Skeletal muscle tissue (tissue), 4 donors: ENCODE data around the gene GPR132. TPM values are rescaled to one million over a fixed set of nuclear protein-coding genes. Genes with fewer than 3 reads are reported as not detected.
A peak's percentile ranks its signal among the peaks of the same experiment; 100 is the strongest.

ENCODE experiments used
- H3K27ac ChIP-seq: one replicate; pipeline ENCODE4 v1.7.0; 2013; ENCODE audit warnings: mild to moderate bottlenecking, low read depth, low read length, inconsistent platforms
- H3K27me3 ChIP-seq, 3 donors: one replicate each; pipeline ENCODE4 v1.7.0; 2013; ENCODE audit warnings: low read length in 3 of 3; ENCODE audit not compliant: control insufficient read depth in 3 of 3, insufficient read depth in 3 of 3
- H3K36me3 ChIP-seq, 3 donors: one replicate each; pipeline ENCODE4 v1.7.0; 2013; ENCODE audit warnings: low read length in 3 of 3; ENCODE audit not compliant: control insufficient read depth in 3 of 3, insufficient read depth in 3 of 3
- H3K4me1 ChIP-seq, 3 donors: one replicate each; pipeline ENCODE4 v1.7.0; 2013; ENCODE audit warnings: low read length in 3 of 3, mild to moderate bottlenecking in 3 of 3; ENCODE audit not compliant: control insufficient read depth in 3 of 3, insufficient read depth in 3 of 3
- H3K4me3 ChIP-seq, 3 donors: one replicate each; pipeline ENCODE4 v1.7.0; 2013; ENCODE audit warnings: low read length in 3 of 3
- H3K9ac ChIP-seq, 3 donors: one replicate each; pipeline ENCODE4 v1.7.0; 2013; ENCODE audit warnings: low read length in 3 of 3, mild to moderate bottlenecking in 3 of 3, moderate library complexity in 2 of 3, low read depth in 1 of 3
- H3K9me3 ChIP-seq, 3 donors: one replicate each; pipeline ENCODE4 v1.7.0; 2013; ENCODE audit warnings: low read length in 3 of 3; ENCODE audit not compliant: control insufficient read depth in 3 of 3
- total RNA-seq: library from RNA; depleted of rRNA; stranded (reverse); fragments of >200 nt; gene quantifications from one replicate; pipeline ENCODE4 v1.2.3, GENCODE V29; 2014
- donor health status: Osteomylitis.

The GPR132 gene
- total RNA-seq, 1 donor from 2014 or later, result 1.6 TPM

DNA sequence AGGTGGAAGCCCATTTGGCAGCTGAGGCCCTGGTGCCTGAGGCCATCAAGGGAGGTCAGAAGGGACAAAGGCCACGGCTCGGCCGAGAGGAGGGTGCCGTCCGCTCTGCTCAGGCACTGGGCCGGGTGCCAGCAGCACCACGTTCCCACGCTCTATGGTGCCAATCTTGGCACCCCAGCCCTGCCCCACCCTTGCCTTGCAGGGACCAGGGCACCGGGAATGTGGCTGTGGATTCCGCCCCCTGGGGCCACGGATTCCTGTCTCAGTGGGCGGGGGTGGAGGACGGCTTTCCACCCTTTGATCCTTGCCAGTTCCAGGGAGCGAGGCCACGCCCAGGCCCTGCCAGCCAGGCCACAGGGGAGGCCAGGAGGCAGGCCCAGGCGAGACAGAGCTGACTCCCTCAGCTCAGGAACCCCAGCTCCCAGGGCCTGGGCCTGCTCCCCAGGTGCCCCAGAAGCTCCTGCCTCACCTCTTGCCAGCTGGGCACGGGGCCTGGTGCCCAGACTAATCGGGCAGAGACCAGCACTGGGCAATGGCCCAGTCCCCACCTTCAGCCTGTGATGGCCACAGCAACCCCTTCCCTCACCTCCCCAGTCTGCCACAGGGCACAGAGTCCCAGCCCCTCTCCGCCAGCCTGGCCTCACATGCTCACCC, 26.4 kb upstream of the GPR132 start:
- H3K27me3 ChIP-seq, result peaks cover 22 to 37% (median 22%) of the 10 kb centered on the region in 3 donors
- no peaks in the 10 kb centered on the region for H3K9me3 ChIP-seq
- no peak overlapping the region for H3K4me3 ChIP-seq
- H3K36me3 ChIP-seq, result no peaks in the 10 kb centered on the region
- H3K4me1 ChIP-seq, result peaks cover 25 to 47% (median 43%) of the 10 kb centered on the region in 3 donors
- peak overlapping the region in 1 of 3 donors; percentile 50 for H3K9ac ChIP-seq
- H3K27ac ChIP-seq, result no peak overlapping the region

DNA sequence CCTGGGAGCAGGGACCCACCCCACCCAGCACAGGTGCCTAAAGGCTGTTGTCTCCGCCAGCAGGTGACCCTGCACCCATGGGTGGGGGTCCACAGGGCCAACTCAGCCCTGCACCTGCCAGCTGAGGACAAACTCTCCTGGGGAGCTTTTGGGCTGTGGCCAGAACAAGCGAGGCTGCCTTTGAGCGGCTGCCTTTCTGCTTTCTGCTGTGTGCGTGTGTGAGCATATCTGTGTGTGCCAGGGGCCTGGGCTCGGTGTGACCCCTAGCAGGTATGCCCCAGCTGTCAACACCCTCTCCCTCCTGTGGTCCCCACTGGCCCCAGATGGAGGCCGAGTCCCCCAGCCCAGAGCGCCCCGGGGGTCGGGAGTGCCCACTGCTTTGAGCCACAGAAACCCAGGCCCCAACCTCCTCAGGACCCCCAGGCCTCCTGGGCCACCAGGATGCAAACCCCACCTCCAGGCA, 25.9 kb upstream of the GPR132 start:
- Histone ChIP-seq H3K27me3 (peaks cover 22 to 39% (median 25%) of the 10 kb centered on the region in 3 donors), H3K27ac (no peak overlapping the region), H3K36me3 (no peaks in the 10 kb centered on the region), H3K4me3 (no peak overlapping the region), H3K4me1 (peaks cover 25 to 47% (median 46%) of the 10 kb centered on the region in 3 donors), H3K9ac (no peak overlapping the region), H3K9me3 (no peaks in the 10 kb centered on the region)

DNA sequence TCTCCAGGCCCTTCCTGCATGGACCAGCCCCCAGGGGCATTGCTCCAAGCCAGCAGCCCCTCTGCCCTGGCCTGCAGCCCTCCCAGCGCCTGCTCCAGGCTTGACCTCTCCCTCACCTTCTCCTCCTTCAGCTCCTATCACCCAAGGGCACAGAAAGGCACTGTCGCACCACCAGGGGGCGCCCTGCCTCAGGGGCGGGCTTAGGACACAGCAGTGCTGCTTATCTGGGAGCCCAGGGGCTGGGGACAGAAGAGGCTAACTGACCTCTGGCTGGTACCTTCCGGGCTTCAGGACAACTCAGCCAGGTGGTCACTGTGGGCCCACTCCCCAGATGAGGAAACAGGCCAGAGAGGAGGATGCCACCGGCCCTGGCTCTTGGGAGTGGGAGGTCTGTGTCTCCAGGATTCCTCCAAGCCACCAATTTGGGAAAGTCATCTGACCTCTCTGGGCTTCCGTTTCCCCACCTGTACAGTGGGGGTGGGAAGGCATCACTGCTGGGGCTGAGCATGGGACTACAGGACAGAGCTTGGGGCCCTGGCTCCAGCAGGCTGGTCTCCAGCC, 25.3 kb upstream of the GPR132 start:
- H3K4me1 ChIP-seq, result peaks cover 25 to 47% (median 46%) of the 10 kb centered on the region in 3 donors
- H3K27ac ChIP-seq, result no peak overlapping the region
- no peaks in the 10 kb centered on the region for H3K36me3 ChIP-seq
- H3K27me3 ChIP-seq, result peaks cover 25 to 43% (median 25%) of the 10 kb centered on the region in 3 donors
- no peaks in the 10 kb centered on the region for H3K9me3 ChIP-seq
- H3K9ac ChIP-seq, result no peak overlapping the region
- H3K4me3 ChIP-seq, result no peak overlapping the region

GRCh38 chr14:105089746-105090492, 24.7 kb upstream of the GPR132 start:
- H3K4me3 ChIP-seq, result no peak overlapping the region
- no peaks in the 10 kb centered on the region for H3K9me3 ChIP-seq
- peaks cover 25 to 47% (median 46%) of the 10 kb centered on the region in 3 donors for H3K4me1 ChIP-seq
- no peak overlapping the region for H3K27ac ChIP-seq
- no peaks in the 10 kb centered on the region for H3K36me3 ChIP-seq
- H3K27me3 ChIP-seq, result peaks cover 28 to 50% (median 30%) of the 10 kb centered on the region in 3 donors
- no peak overlapping the region for H3K9ac ChIP-seq

GRCh38 chr14:105088812-105089745, 23.8 kb upstream of the GPR132 start:
- Histone ChIP-seq H3K36me3 (no peaks in the 10 kb centered on the region), H3K27me3 (peaks cover 26 to 52% (median 29%) of the 10 kb centered on the region in 3 donors), H3K9me3 (no peaks in the 10 kb centered on the region), H3K27ac (no peak overlapping the region), H3K9ac (no peak overlapping the region), H3K4me3 (no peak overlapping the region), H3K4me1 (peaks cover 22 to 46% (median 44%) of the 10 kb centered on the region in 3 donors)

- Histone ChIP-seq H3K27me3 (peaks cover 26 to 45% (median 27%) of the 10 kb centered on the region in 3 donors), H3K9ac (no peak overlapping the region), H3K4me3 (no peak overlapping the region), H3K4me1 (peaks cover 18 to 41% (median 39%) of the 10 kb centered on the region in 3 donors), H3K27ac (no peak overlapping the region), H3K36me3 (no peaks in the 10 kb centered on the region), H3K9me3 (no peaks in the 10 kb centered on the region)
Measured at GRCh38 chr14:105087963-105088811, 23.0 kb upstream of the GPR132 start.

- Histone ChIP-seq H3K4me3 (peak overlapping the region; percentile 51 to 63 (median 55)), H3K36me3 (no peaks in the 10 kb centered on the region), H3K27ac (no peak overlapping the region), H3K9ac (peak overlapping the region in 2 of 3 donors; percentile 38 to 74), H3K4me1 (peaks cover 18 to 35% (median 32%) of the 10 kb centered on the region in 3 donors), H3K9me3 (no peaks in the 10 kb centered on the region), H3K27me3 (peaks cover 26 to 41% (median 27%) of the 10 kb centered on the region in 3 donors)
Measured at GRCh38 chr14:105087308-105087962, 22.2 kb upstream of the GPR132 start.

GRCh38 chr14:105086833-105087307, 21.6 kb upstream of the GPR132 start:
- Histone ChIP-seq H3K36me3 (no peaks in the 10 kb centered on the region), H3K9me3 (no peaks in the 10 kb centered on the region), H3K4me3 (peak overlapping the region; percentile 51 to 63 (median 55)), H3K9ac (peak overlapping the region in 2 of 3 donors; percentile 38 to 74), H3K27me3 (peaks cover 26 to 41% (median 27%) of the 10 kb centered on the region in 3 donors), H3K27ac (no peak overlapping the region), H3K4me1 (peaks cover 12 to 30% (median 27%) of the 10 kb centered on the region in 3 donors)
